Naive thymus-derived CD4-positive, alpha-beta T cell (primary cell): ENCODE results near the gene SSTR5. TPM values are rescaled to one million over a fixed set of nuclear protein-coding genes. Genes with fewer than 3 reads are reported as not detected.

Experiments used
- ATAC-seq: fragments of 150-1000 bp; cut with Tn5 transposase; 2 replicates; pipeline ENCODE4 v1.10.0; 2021; ENCODE audit warnings: mild to moderate bottlenecking, moderate library complexity
- CTCF ChIA-PET: fragments of 350-600 bp; sonication (Branson Sonifier 250); formaldehyde crosslinking; loops from one replicate; lab custom pipeline; 2021; ENCODE audit warnings: antibody characterized with exemption; lab: Charles Lee
- POLR2A ChIA-PET: fragments of 350-600 bp; sonication (Branson Sonifier 250); formaldehyde crosslinking; loops from one replicate; lab custom pipeline; 2021; ENCODE audit warnings: antibody characterized with exemption, inconsistent platforms; lab: Charles Lee
- DNase-seq, 9 donors: peaks; one replicate each; pipeline versions ENCODE4 v3.0.0 to v3.0.0-alpha.2; 2020 to 2022; ENCODE audit warnings: mixed read lengths in 1 of 9
- H3K27ac ChIP-seq: one replicate; pipeline ENCODE4 v1.7.0; 2013; ENCODE audit warnings: mild to moderate bottlenecking, low read depth, low read length, moderate library complexity
- H3K27me3 ChIP-seq, 2 donors: one replicate each; pipeline ENCODE4 v1.7.0; 2013; ENCODE audit warnings: low read length in 2 of 2, mild to moderate bottlenecking in 2 of 2, moderate library complexity in 2 of 2; ENCODE audit not compliant: control insufficient read depth in 2 of 2, insufficient read depth in 2 of 2
- H3K36me3 ChIP-seq, 3 experiments: 1 replicate in 2 of 3; 2 replicates in 1 of 3; pipeline ENCODE4 v1.7.0; 2013; ENCODE audit warnings: low read length in 3 of 3, mild to moderate bottlenecking in 3 of 3, moderate library complexity in 1 of 3; ENCODE audit not compliant: insufficient read depth in 3 of 3, control insufficient read depth in 2 of 3
- H3K4me1 ChIP-seq, 2 donors: one replicate each; pipeline ENCODE4 v1.7.0; 2013; ENCODE audit warnings: low read length in 2 of 2, mild to moderate bottlenecking in 2 of 2, moderate library complexity in 1 of 2; ENCODE audit not compliant: control insufficient read depth in 2 of 2, insufficient read depth in 2 of 2
- H3K4me3 ChIP-seq: 2 replicates; pipeline ENCODE4 v1.7.0; 2013; ENCODE audit warnings: mild to moderate bottlenecking, low read length
- H3K9me3 ChIP-seq, 3 experiments: 1 replicate in 2 of 3; 2 replicates in 1 of 3; pipeline ENCODE4 v1.7.0; 2013; ENCODE audit warnings: low read length in 3 of 3; ENCODE audit not compliant: control insufficient read depth in 2 of 3
- H3K27ac Mint-ChIP-seq, 9 donors: one replicate each; pipeline ENCODE4 v1.8.0; 2020 to 2022; ENCODE audit warnings: mixed read lengths in 9 of 9, mild to moderate bottlenecking in 8 of 9, moderate library complexity in 5 of 9, inconsistent platforms in 2 of 9
- H3K27me3 Mint-ChIP-seq, 5 donors: one replicate each; pipeline ENCODE4 v1.8.0; 2021 to 2022; ENCODE audit warnings: mixed read lengths in 5 of 5, mild to moderate bottlenecking in 1 of 5
- H3K36me3 Mint-ChIP-seq, 5 donors: one replicate each; pipeline ENCODE4 v1.8.0; 2020 to 2022; ENCODE audit warnings: mixed read lengths in 5 of 5, mild to moderate bottlenecking in 3 of 5, inconsistent platforms in 1 of 5
- H3K4me1 Mint-ChIP-seq, 7 donors: one replicate each; pipeline ENCODE4 v1.8.0; 2020 to 2022; ENCODE audit warnings: mixed read lengths in 7 of 7, mild to moderate bottlenecking in 3 of 7, inconsistent platforms in 1 of 7
- H3K4me3 Mint-ChIP-seq, 10 donors: one replicate each; pipeline ENCODE4 v1.8.0; 2020 to 2022; ENCODE audit warnings: mild to moderate bottlenecking in 10 of 10, mixed read lengths in 10 of 10, moderate library complexity in 6 of 10, inconsistent platforms in 2 of 10
- H3K9me3 Mint-ChIP-seq, 11 donors: one replicate each; pipeline ENCODE4 v1.8.0; 2020 to 2022; ENCODE audit warnings: mixed read lengths in 11 of 11, mild to moderate bottlenecking in 4 of 11, inconsistent platforms in 1 of 11, moderate library complexity in 1 of 11
- intact Hi-C, 2 donors: fragments of 100-400 bp; cut with micrococcal nuclease; formaldehyde crosslinking; loops; one replicate each; pipeline ENCODE4 v1.15.1; 2023
- polyA plus RNA-seq, 2 donors: library from polyadenylated mRNA; unstranded; fragments of 300-500 nt; fragmentation: Illumina TruSeq; gene quantifications; one replicate each; pipeline ENCODE4 v1.2.3, GENCODE V29; 2021
- total RNA-seq, 6 experiments: library from RNA in 5 of 6; stranded (reverse) in 5 of 6; gene quantifications; 1 replicate in 5 of 6; 2 replicates in 1 of 6; pipeline ENCODE4 v1.2.3 and lab custom pipeline; 2021 to 2026

SSTR5 gene
- total and polyA plus RNA-seq, 7 experiments from 2014 or later, result not detected

- intact Hi-C loops, result no loop called here
- Mint-ChIP-seq H3K4me1 (peaks cover 0 to 1% (median 0%) of the 10 kb centered on the region in 7 donors), H3K9me3 (no peaks in the 10 kb centered on the region), H3K4me3 (no peak overlapping the region), H3K36me3 (no peaks in the 10 kb centered on the region), H3K27me3 (peaks cover 0 to 4% (median 0%) of the 10 kb centered on the region in 5 donors), H3K27ac (no peak overlapping the region)
- no peaks in the 10 kb centered on the region for H3K27me3 ChIP-seq
- DNase-seq, result no peak
- H3K4me3 ChIP-seq, result no peak overlapping the region
- H3K9me3 ChIP-seq, result no peaks in the 10 kb centered on the region
- no peak for ATAC-seq
- H3K36me3 ChIP-seq, result no peaks in the 10 kb centered on the region
- H3K27ac ChIP-seq, result no peak overlapping the region
- ChIA-PET POLR2A (no interaction called here), CTCF (no interaction called here)
- no peaks in the 10 kb centered on the region for H3K4me1 ChIP-seq
These were observed 57.8 kb downstream of the SSTR5 start for GRCh38 chr16:1130382-1130781.

Other genes with a start within 250 kb of the SSTR5 start
- 10 to 100 TPM; 25.9 to 63.1 (median 43.1) TPM for gene LMF1, start 101.8 kb upstream of the SSTR5 start, total RNA-seq
- gene LMF1, start 101.8 kb upstream of the SSTR5 start, polyA plus RNA-seq, result 10 to 100 TPM; 10.6 to 19.4 TPM
- gene SOX8, start 91.0 kb upstream of the SSTR5 start, total RNA-seq, result 1 to 10 TPM in 4 of 5 experiments, under 1 TPM in 1; 0.07 to 5.4 (median 4.7) TPM
- gene SOX8, start 91.0 kb upstream of the SSTR5 start, polyA plus RNA-seq, result 1 to 10 TPM; 2.3 to 3.1 TPM
- not detected for gene C1QTNF8, start 23.5 kb downstream of the SSTR5 start, total RNA-seq
- not detected for gene C1QTNF8, start 23.5 kb downstream of the SSTR5 start, polyA plus RNA-seq
- 1 to 10 TPM in 4 of 5 experiments, under 1 TPM in 1; 0.31 to 8.8 (median 2.2) TPM for gene CACNA1H, start 80.4 kb downstream of the SSTR5 start, total RNA-seq
- 1 to 10 TPM in 1 of 2 donors, under 1 TPM in 1; 0.73 to 3.8 TPM for gene CACNA1H, start 80.4 kb downstream of the SSTR5 start, polyA plus RNA-seq
- not detected for gene TPSG1, start 152.5 kb downstream of the SSTR5 start, total RNA-seq
- not detected for gene TPSG1, start 152.5 kb downstream of the SSTR5 start, polyA plus RNA-seq
- 1 to 10 TPM in 1 of 5 experiments, not detected in 4; 5.3 TPM for gene TPSB2, start 157.4 kb downstream of the SSTR5 start, total RNA-seq
- not detected for gene TPSB2, start 157.4 kb downstream of the SSTR5 start, polyA plus RNA-seq
- gene TPSAB1, start 168.0 kb downstream of the SSTR5 start, total RNA-seq, result 10 to 100 TPM in 1 of 5 experiments, 1 to 10 TPM in 1, not detected in 3; 3.2 to 10.2 TPM
- gene TPSAB1, start 168.0 kb downstream of the SSTR5 start, polyA plus RNA-seq, result not detected
- gene TPSD1, start 183.3 kb downstream of the SSTR5 start, total RNA-seq, result not detected
- gene TPSD1, start 183.3 kb downstream of the SSTR5 start, polyA plus RNA-seq, result not detected
- gene UBE2I, start 236.9 kb downstream of the SSTR5 start, total RNA-seq, result 100 to 1,000 TPM; 159 to 277 (median 203) TPM
- gene UBE2I, start 236.9 kb downstream of the SSTR5 start, polyA plus RNA-seq, result 10 to 100 TPM; 67.2 to 78.9 TPM